Trophoblast cell (in vitro differentiated cells and primary cell): ENCODE measurements around the gene CROCC2.

Experiments
- DNase-seq, 2 donors: peaks; one replicate each; pipeline ENCODE4 v3.0.0-alpha.2; 2016
- H2AFZ ChIP-seq: 2 replicates; pipeline ENCODE4 v1.6.1; 2013; ENCODE audit warnings: low read length, moderate library complexity, mild to moderate bottlenecking; ENCODE audit not compliant: insufficient read depth, poor library complexity
- H2AK5ac ChIP-seq: 2 replicates; pipeline ENCODE4 v1.6.1; 2013; ENCODE audit warnings: mild to moderate bottlenecking, low read length
- H2BK120ac ChIP-seq: 2 replicates; pipeline ENCODE4 v1.6.1; 2013; ENCODE audit warnings: low read length, mild to moderate bottlenecking, moderate library complexity; ENCODE audit not compliant: insufficient read depth, poor library complexity
- H2BK12ac ChIP-seq: 2 replicates; pipeline ENCODE4 v1.6.1; 2013; ENCODE audit warnings: mild to moderate bottlenecking, low read length, moderate library complexity
- H2BK5ac ChIP-seq: 2 replicates; pipeline ENCODE4 v1.6.1; 2013; ENCODE audit warnings: low read length, low read depth, moderate library complexity, mild to moderate bottlenecking; ENCODE audit not compliant: poor library complexity
- H3K14ac ChIP-seq: 2 replicates; pipeline ENCODE4 v1.6.1; 2013; ENCODE audit warnings: mild to moderate bottlenecking, low read length
- H3K18ac ChIP-seq: 2 replicates; pipeline ENCODE4 v1.6.1; 2013; ENCODE audit warnings: mild to moderate bottlenecking, low read length
- H3K23ac ChIP-seq: 2 replicates; pipeline ENCODE4 v1.6.1; 2013; ENCODE audit warnings: low read length
- H3K27ac ChIP-seq: 2 replicates; pipeline ENCODE4 v1.5.1; 2013; ENCODE audit warnings: low read depth, mild to moderate bottlenecking, inconsistent platforms, low read length, moderate library complexity
- H3K27me3 ChIP-seq: 2 replicates; pipeline ENCODE4 v1.6.1; 2013; ENCODE audit warnings: inconsistent platforms, mild to moderate bottlenecking, low read length, moderate library complexity; ENCODE audit not compliant: insufficient read depth
- H3K36me3 ChIP-seq, 2 experiments: 1 replicate in 1 of 2; 2 replicates in 1 of 2; pipeline ENCODE4 v1.6.1; 2013; ENCODE audit warnings: low read length in 2 of 2, mild to moderate bottlenecking in 2 of 2, moderate library complexity in 1 of 2; ENCODE audit not compliant: insufficient read depth in 2 of 2, control insufficient read depth in 1 of 2
- H3K4ac ChIP-seq: 2 replicates; pipeline ENCODE4 v1.6.1; 2013; ENCODE audit warnings: low read depth, mild to moderate bottlenecking, low read length, moderate library complexity
- H3K4me1 ChIP-seq, 2 experiments: 1 replicate in 1 of 2; 2 replicates in 1 of 2; pipeline ENCODE4 v1.6.1; 2013; ENCODE audit warnings: low read length in 2 of 2, mild to moderate bottlenecking in 2 of 2, moderate library complexity in 1 of 2; ENCODE audit not compliant: insufficient read depth in 2 of 2, control insufficient read depth in 1 of 2
- H3K4me2 ChIP-seq: 2 replicates; pipeline ENCODE4 v1.6.1; 2013; ENCODE audit warnings: inconsistent platforms, mild to moderate bottlenecking, low read length, moderate library complexity
- H3K4me3 ChIP-seq: 2 replicates; pipeline ENCODE4 v1.5.1; 2013; ENCODE audit warnings: mild to moderate bottlenecking, low read depth, low read length, inconsistent platforms
- H3K79me1 ChIP-seq: one replicate; pipeline ENCODE4 v1.6.1; 2013; ENCODE audit warnings: low read length
- H3K79me2 ChIP-seq: 2 replicates; pipeline ENCODE4 v1.6.1; 2013; ENCODE audit warnings: low read length, mild to moderate bottlenecking; ENCODE audit not compliant: control insufficient read depth, insufficient read depth, poor library complexity
- H3K9ac ChIP-seq: 2 replicates; pipeline ENCODE4 v1.6.1; 2013; ENCODE audit warnings: mild to moderate bottlenecking, low read length
- H3K9me3 ChIP-seq: 2 replicates; pipeline ENCODE4 v1.6.1; 2013; ENCODE audit warnings: low read depth, mild to moderate bottlenecking, control low read depth, inconsistent platforms, low read length; ENCODE audit not compliant: insufficient read depth
- H4K12ac ChIP-seq: 2 replicates; pipeline ENCODE4 v1.6.1; 2013; ENCODE audit warnings: low read depth, mild to moderate bottlenecking, low read length, moderate library complexity
- H4K8ac ChIP-seq: 2 replicates; pipeline ENCODE4 v1.6.1; 2013; ENCODE audit warnings: low read depth, mild to moderate bottlenecking, low read length, moderate library complexity
- H4K91ac ChIP-seq: one replicate; pipeline ENCODE4 v1.6.1; 2013; ENCODE audit warnings: low read depth, mild to moderate bottlenecking, low read length, moderate library complexity
- WGBS: extraction: QIAGEN DNeasy Blood & Tissue Kit; methylation state at CpG from one replicate; pipeline ENCODE4 v1.1.7; 2013; ENCODE audit warnings: missing lambda C conversion rate; ENCODE audit not compliant: insufficient read length, insufficient coverage; ENCODE audit errors: extremely low coverage; 5-methylcytosine and 5-hydroxymethylcytosine counted together

CROCC2 gene

DNA sequence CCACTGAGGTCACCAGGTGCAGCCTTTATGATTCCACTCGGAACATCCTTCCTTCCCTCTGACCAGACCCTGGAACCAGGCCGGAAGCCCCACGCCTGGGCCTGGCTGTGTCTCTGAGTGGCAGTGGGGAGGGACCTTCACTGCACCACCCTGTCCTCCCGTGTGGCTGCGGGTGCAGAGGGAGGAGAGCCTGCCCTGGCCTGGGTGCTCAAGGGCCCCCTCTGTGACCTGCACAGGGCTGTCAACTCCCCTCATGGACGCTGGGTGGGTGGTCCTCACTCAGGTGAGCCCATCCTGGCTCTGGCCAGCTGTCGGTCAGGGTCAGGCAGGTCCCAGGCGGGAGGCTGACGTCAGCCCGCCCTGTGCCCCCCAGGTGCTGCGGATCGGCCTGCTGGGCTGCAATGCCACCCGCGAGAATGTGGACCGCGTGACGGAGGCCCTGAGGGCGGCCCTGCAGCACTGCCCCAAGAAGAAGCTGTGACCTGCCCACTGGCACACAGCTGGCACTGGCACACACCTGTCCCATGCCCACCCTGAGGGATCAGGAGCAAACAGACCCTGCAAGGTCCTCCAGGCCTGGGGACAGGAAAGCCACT, 27.7 kb upstream of the CROCC2 start:
- Histone ChIP-seq H2AFZ (no peak overlapping the region), H3K27me3 (no peaks in the 10 kb centered on the region), H2AK5ac (no peak overlapping the region), H3K14ac (no peak overlapping the region), H4K12ac (no peak overlapping the region), H3K4me3 (no peak overlapping the region), H3K4me2 (no peak overlapping the region), H3K4me1 (no peaks in the 10 kb centered on the region), H3K36me3 (no peaks in the 10 kb centered on the region), H2BK5ac (no peak overlapping the region), H3K9me3 (peaks cover 2% of the 10 kb centered on the region), H3K79me1 (no peaks in the 10 kb centered on the region), H3K4ac (no peak overlapping the region), H3K23ac (no peak overlapping the region), H2BK12ac (no peak overlapping the region), H3K79me2 (no peaks in the 10 kb centered on the region), H4K8ac (no peak overlapping the region), H3K18ac (no peak overlapping the region), H3K9ac (no peak overlapping the region), H2BK120ac (no peak overlapping the region), H4K91ac (no peak overlapping the region), H3K27ac (no peak overlapping the region)
- WGBS = no CpG with 5 or more reads among the region's 18 CpGs
- DNase-seq = no peak

DNA sequence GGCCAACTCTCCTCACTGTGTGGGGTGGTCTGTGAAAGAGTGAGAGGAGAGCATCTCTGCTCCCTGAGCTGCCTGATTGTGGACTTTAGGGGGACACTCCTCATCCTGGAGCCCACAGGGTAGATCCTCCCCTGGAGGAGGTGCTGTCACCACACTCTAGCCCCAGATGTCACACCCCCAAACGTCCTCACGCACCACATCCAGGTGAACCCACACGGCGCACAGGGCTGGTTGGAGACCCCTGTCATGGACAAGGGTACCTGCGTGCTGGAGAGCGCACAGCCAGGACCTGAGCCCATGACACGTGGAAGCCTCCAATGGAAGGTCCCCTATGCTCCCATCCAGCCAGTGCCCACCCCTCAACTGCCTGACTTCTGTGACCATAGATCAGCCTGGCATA, 27.0 kb upstream of the CROCC2 start:
- Histone ChIP-seq H2AFZ (no peak overlapping the region), H3K36me3 (no peaks in the 10 kb centered on the region), H2BK120ac (no peak overlapping the region), H3K4ac (no peak overlapping the region), H3K4me2 (no peak overlapping the region), H3K18ac (no peak overlapping the region), H4K91ac (no peak overlapping the region), H3K23ac (no peak overlapping the region), H3K27me3 (no peaks in the 10 kb centered on the region), H3K9ac (no peak overlapping the region), H3K9me3 (peaks cover 2% of the 10 kb centered on the region), H2AK5ac (no peak overlapping the region), H2BK12ac (no peak overlapping the region), H3K4me1 (no peaks in the 10 kb centered on the region), H4K12ac (no peak overlapping the region), H3K27ac (no peak overlapping the region), H2BK5ac (no peak overlapping the region), H3K79me2 (no peaks in the 10 kb centered on the region), H4K8ac (no peak overlapping the region), H3K14ac (no peak overlapping the region), H3K79me1 (no peaks in the 10 kb centered on the region), H3K4me3 (no peak overlapping the region)
- no CpG with 5 or more reads among the region's 7 CpGs for WGBS
- no peak for DNase-seq

DNA sequence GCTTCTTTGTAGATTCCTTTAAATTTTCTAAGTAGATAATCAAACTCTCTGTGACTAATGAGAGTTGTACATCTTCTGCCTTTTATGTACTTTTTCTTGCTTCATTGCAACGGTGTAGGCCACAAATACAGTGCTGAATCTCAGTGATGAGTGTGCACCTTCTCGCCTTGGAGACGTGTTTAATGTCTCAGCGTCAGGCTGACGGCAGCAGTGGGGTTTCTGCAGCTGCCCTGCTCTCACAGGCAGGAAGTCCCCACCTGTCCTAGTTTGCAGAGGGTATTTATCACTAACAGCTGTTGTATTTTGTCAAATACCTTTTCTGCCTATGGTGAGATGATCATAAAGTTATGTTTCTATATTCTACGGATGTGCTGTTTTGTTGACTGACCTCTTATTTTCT, 24.2 kb upstream of the CROCC2 start:
- no peaks in the 10 kb centered on the region for H3K79me2 ChIP-seq
- H2BK120ac ChIP-seq = no peak overlapping the region
- H3K27me3 ChIP-seq = no peaks in the 10 kb centered on the region
- no peak overlapping the region for H4K91ac ChIP-seq
- H3K4me2 ChIP-seq = no peak overlapping the region
- H2BK12ac ChIP-seq = no peak overlapping the region
- no peak overlapping the region for H4K12ac ChIP-seq
- no peaks in the 10 kb centered on the region for H3K4me1 ChIP-seq
- H3K4me3 ChIP-seq = no peak overlapping the region
- no peak overlapping the region for H3K4ac ChIP-seq
- H4K8ac ChIP-seq = no peak overlapping the region
- no peak overlapping the region for H2AFZ ChIP-seq
- no peak for DNase-seq
- no peaks in the 10 kb centered on the region for H3K36me3 ChIP-seq
- H2AK5ac ChIP-seq = no peak overlapping the region
- no peak overlapping the region for H3K27ac ChIP-seq
- H3K9ac ChIP-seq = no peak overlapping the region
- H3K23ac ChIP-seq = no peak overlapping the region
- no peak overlapping the region for H3K18ac ChIP-seq
- no peak overlapping the region for H2BK5ac ChIP-seq
- no peak overlapping the region for H3K14ac ChIP-seq
- H3K9me3 ChIP-seq = peaks cover 6% of the 10 kb centered on the region
- no CpG with 5 or more reads among the region's 6 CpGs for WGBS
- H3K79me1 ChIP-seq = no peaks in the 10 kb centered on the region

DNA sequence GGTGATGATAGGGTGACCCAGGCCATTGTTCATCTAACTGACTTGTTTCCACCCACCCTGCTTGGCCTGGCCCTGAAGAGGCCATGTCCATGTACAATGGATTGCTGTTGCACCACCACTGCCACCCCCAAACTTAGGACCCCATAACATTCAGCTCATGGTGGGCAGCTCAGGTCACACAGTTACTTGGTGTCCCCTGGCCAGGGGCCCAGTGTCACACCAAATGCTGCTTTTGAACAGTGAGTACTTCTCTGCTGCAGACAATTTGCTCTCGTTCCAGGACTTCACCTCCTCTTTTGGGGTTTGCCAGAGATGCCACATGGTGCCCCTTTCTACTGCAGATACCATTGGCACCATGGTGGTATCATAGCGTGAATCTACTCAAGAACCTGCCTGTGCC, 21.9 kb upstream of the CROCC2 start:
- Histone ChIP-seq H3K18ac (no peak overlapping the region), H4K8ac (no peak overlapping the region), H3K27me3 (no peaks in the 10 kb centered on the region), H3K4me1 (peaks cover 5 to 6% of the 10 kb centered on the region in 2 experiments), H4K91ac (no peak overlapping the region), H4K12ac (no peak overlapping the region), H3K4me3 (no peak overlapping the region), H3K79me2 (no peaks in the 10 kb centered on the region), H3K14ac (no peak overlapping the region), H3K36me3 (no peaks in the 10 kb centered on the region), H3K27ac (no peak overlapping the region), H2BK5ac (no peak overlapping the region), H3K4ac (no peak overlapping the region), H2AK5ac (no peak overlapping the region), H2AFZ (no peak overlapping the region), H3K79me1 (no peaks in the 10 kb centered on the region), H3K9ac (no peak overlapping the region), H2BK120ac (no peak overlapping the region), H3K4me2 (no peak overlapping the region), H2BK12ac (no peak overlapping the region), H3K9me3 (peaks cover 4% of the 10 kb centered on the region), H3K23ac (no peak overlapping the region)
- WGBS = no CpG with 5 or more reads among the region's 2 CpGs
- DNase-seq = no peak
